NCI-H1092 treated with DMSO at 0.1 percent for 48 hours (cell line): Measurements from ENCODE around the gene STRAP.

Experiments used
- DNase-seq: peaks from one replicate; lab custom pipeline; 2025; lab: John Stamatoyannopoulos, UW

Gene STRAP

GRCh38 chr12:15882118-15882971 is at the start of gene STRAP:
STRAP (plus strand) TSS chr12:15882387; CDS start chr12:15882708, 321 bp downstream.
- DNase-seq: peak; percentile 97

- DNase-seq: no peak
These were observed 47.6 kb upstream of the STRAP start for GRCh38 chr12:15834575-15834974.

GRCh38 chr12:15837141-15837790 is 44.9 kb upstream of the STRAP start:
- DNase-seq: no peak

- DNase-seq: no peak
These were observed 43.1 kb upstream of the STRAP start for GRCh38 chr12:15839041-15839440.

- no peak for DNase-seq
These were observed 42.5 kb upstream of the STRAP start for GRCh38 chr12:15839682-15840081.

- no peak for DNase-seq
These were observed 40.1 kb upstream of the STRAP start for GRCh38 chr12:15842108-15842507.

- no peak for DNase-seq
These were observed 35.3 kb upstream of the STRAP start for GRCh38 chr12:15846887-15847286.

- DNase-seq: no peak
These were observed 33.6 kb upstream of the STRAP start for GRCh38 chr12:15848606-15849005.

GRCh38 chr12:15851045-15851620 is 31.1 kb upstream of the STRAP start:
- no peak for DNase-seq

- DNase-seq: no peak
These were observed 30.3 kb upstream of the STRAP start for GRCh38 chr12:15851919-15852318.

- DNase-seq: no peak
These were observed 29.8 kb upstream of the STRAP start for GRCh38 chr12:15852383-15852782.

GRCh38 chr12:15853877-15854276 is 28.3 kb upstream of the STRAP start:
- no peak for DNase-seq

GRCh38 chr12:15854916-15855315 is 27.3 kb upstream of the STRAP start:
- no peak for DNase-seq

GRCh38 chr12:15855646-15856045 is 26.5 kb upstream of the STRAP start:
- no peak for DNase-seq

GRCh38 chr12:15856097-15856982 is 25.8 kb upstream of the STRAP start:
- DNase-seq: peak; percentile 42

- DNase-seq: no peak
These were observed 23.8 kb upstream of the STRAP start for GRCh38 chr12:15858353-15858752.

- no peak for DNase-seq
These were observed 23.1 kb upstream of the STRAP start for GRCh38 chr12:15859116-15859515.

- DNase-seq: no peak
These were observed 20.8 kb upstream of the STRAP start for GRCh38 chr12:15861404-15861803.

- no peak for DNase-seq
These were observed 19.3 kb upstream of the STRAP start for GRCh38 chr12:15862840-15863239.

GRCh38 chr12:15863372-15863771 is 18.8 kb upstream of the STRAP start:
- peak; percentile 8 for DNase-seq

- no peak for DNase-seq
These were observed 18.2 kb upstream of the STRAP start for GRCh38 chr12:15863984-15864383.

- DNase-seq: no peak
These were observed 14.0 kb upstream of the STRAP start for GRCh38 chr12:15868186-15868585.
